Activated T-helper 1 cell treated with anti-CD3 and anti-CD28 coated beads, Interleukin-12 subunit alpha, Interleukin-12 subunit beta, Interleukin-2, Interleukin-4 antibody, amounts not matched to agents 30 ng/mL and 10 ng/mL and 1 ng/mL, durations not matched to agents 14 hours and 24 hours and 36 hours (primary cell): Measurements from ENCODE around the gene ABL1. TPM values are rescaled to one million over a fixed set of nuclear protein-coding genes. Genes with fewer than 3 reads are reported as not detected.

ENCODE experiments used
- DNase-seq: peaks from one replicate; pipeline ENCODE4 v3.0.0; 2021; ENCODE audit warnings: low spot score
- H3K27ac Mint-ChIP-seq: one replicate; pipeline ENCODE4 v1.8.0; 2021; ENCODE audit warnings: mild to moderate bottlenecking, mixed read lengths
- H3K27me3 Mint-ChIP-seq: one replicate; pipeline ENCODE4 v1.8.0; 2022; ENCODE audit warnings: mild to moderate bottlenecking, moderate library complexity, mixed read lengths; ENCODE audit not compliant: insufficient read depth
- H3K36me3 Mint-ChIP-seq: one replicate; pipeline ENCODE4 v1.8.0; 2021; ENCODE audit warnings: low read depth, mixed read lengths
- H3K4me1 Mint-ChIP-seq: one replicate; pipeline ENCODE4 v1.8.0; 2021; ENCODE audit warnings: low read depth, mixed read lengths
- H3K4me3 Mint-ChIP-seq: one replicate; pipeline ENCODE4 v1.8.0; 2021; ENCODE audit warnings: mild to moderate bottlenecking, moderate library complexity, mixed read lengths
- H3K9me3 Mint-ChIP-seq: one replicate; pipeline ENCODE4 v1.8.0; 2021; ENCODE audit warnings: mixed read lengths
- intact Hi-C: fragments of 100-400 bp; cut with micrococcal nuclease; formaldehyde crosslinking; loops from one replicate; pipeline ENCODE4 v1.15.1; 2024
- total RNA-seq: library from RNA; stranded (reverse); gene quantifications from 2 replicates; pipeline ENCODE4 v1.2.3, GENCODE V29; 2022

ABL1 gene
- total RNA-seq, 1 donor from 2014 or later, result 34.2 TPM

DNA sequence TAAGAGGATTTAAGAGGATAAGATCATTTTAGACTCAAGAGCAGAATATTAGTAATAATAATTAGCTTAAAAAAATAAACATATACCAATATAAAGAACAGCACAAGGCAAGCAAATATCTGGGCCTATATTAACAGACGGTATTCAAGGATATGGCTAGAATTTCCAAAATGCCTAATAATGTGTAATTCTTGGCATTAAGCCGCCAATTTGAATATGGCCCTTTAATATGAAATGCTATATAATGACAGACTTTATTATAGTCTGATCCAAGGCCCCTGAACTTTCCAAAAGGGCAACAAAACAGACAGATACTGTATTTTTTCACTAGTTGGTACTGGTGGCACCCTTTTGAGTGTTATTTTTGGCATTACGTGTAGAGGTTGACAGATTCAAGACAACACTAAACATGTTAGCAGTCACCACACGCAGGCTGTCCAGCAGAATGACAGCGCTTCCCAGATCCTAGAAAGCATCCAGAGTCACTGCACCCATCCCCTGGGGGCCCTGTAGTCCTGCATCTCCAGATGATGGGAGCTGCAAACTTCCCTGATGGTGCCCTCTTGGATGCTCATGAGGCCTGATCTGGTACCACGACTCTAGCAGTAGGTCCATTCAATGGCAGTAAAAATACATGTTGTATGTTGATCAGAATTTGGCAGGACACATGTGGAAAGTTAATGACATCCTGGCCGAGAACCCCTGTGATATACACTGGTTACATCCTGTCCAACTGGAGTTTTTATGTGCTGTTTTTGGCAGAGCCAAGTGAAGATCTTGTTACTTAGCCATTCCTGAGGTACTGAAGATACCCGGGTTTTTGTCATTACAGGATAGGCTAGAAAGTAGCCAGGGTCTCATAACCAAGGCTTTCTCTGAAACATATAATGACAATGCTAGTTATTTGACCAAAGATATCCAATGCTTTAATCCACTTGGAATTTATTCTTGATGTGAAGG, 1.7 kb upstream of the ABL1 start:
- Mint-ChIP-seq H3K27ac (no peak overlapping the region), H3K4me3 (peak overlapping the region; percentile 40), H3K4me1 (peaks cover 29% of the 10 kb centered on the region), H3K9me3 (peaks cover 7% of the 10 kb centered on the region), H3K27me3 (peaks cover 23% of the 10 kb centered on the region), H3K36me3 (no peaks in the 10 kb centered on the region)
- intact Hi-C loops, result loop anchor here (10.0 kb wide), 1 partner anchor 119 kb away; no protein-coding TSS in a partner anchor
- DNase-seq, result no peak

GRCh38 chr9:130835441-130836298, 616 bp downstream of the ABL1 start:
- H3K27me3 Mint-ChIP-seq, result peaks cover 23% of the 10 kb centered on the region
- no peaks in the 10 kb centered on the region for H3K9me3 Mint-ChIP-seq
- no peaks in the 10 kb centered on the region for H3K36me3 Mint-ChIP-seq
- no peak for DNase-seq
- intact Hi-C loops, result loop anchor here (2.0 to 10.0 kb wide), 2 partner anchors 21 to 121 kb away; no protein-coding TSS in a partner anchor
- H3K27ac Mint-ChIP-seq, result peak overlapping the region; percentile 96
- H3K4me3 Mint-ChIP-seq, result peak overlapping the region; percentile 98
- H3K4me1 Mint-ChIP-seq, result peaks cover 29% of the 10 kb centered on the region

DNA sequence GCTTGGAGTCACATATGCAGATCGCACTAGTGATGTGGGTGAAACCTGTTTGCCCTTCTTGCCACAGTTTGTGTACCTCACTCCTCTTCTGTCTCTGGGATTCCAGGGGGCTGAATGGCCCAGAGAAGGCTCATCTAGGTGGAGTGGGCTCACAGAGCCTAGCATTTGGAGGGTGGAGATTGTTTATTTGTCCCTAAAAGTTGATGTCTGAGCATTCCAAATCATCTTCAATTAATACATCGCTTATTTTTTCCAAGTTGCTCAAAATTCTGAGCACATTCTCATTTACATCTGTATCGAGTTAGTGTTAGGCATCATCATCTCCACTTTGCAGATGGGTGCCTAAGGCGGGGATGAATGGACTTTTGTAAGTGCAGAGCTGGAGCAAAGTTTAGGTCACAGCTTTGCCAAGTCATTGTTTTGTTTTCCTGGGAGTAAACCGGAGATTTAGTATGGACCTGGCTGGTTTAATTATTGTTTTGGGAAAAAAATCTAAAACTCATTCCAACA, 2.0 kb downstream of the ABL1 start:
- H3K4me1 Mint-ChIP-seq, result peaks cover 29% of the 10 kb centered on the region
- intact Hi-C loops, result loop anchor here (10.0 kb wide), 1 partner anchor 122 kb away; no protein-coding TSS in a partner anchor
- no peak overlapping the region for H3K27ac Mint-ChIP-seq
- no peak for DNase-seq
- H3K4me3 Mint-ChIP-seq, result peak overlapping the region; percentile 77
- H3K27me3 Mint-ChIP-seq, result peaks cover 18% of the 10 kb centered on the region
- H3K36me3 Mint-ChIP-seq, result no peaks in the 10 kb centered on the region
- H3K9me3 Mint-ChIP-seq, result no peaks in the 10 kb centered on the region

GRCh38 chr9:130837643-130838042, 2.6 kb downstream of the ABL1 start:
- H3K9me3 Mint-ChIP-seq, result no peaks in the 10 kb centered on the region
- H3K27ac Mint-ChIP-seq, result no peak overlapping the region
- DNase-seq, result no peak
- H3K4me3 Mint-ChIP-seq, result no peak overlapping the region
- peaks cover 18% of the 10 kb centered on the region for H3K27me3 Mint-ChIP-seq
- intact Hi-C loops, result loop anchor here (10.0 kb wide), 1 partner anchor 123 kb away; no protein-coding TSS in a partner anchor
- H3K36me3 Mint-ChIP-seq, result no peaks in the 10 kb centered on the region
- peaks cover 29% of the 10 kb centered on the region for H3K4me1 Mint-ChIP-seq

DNA sequence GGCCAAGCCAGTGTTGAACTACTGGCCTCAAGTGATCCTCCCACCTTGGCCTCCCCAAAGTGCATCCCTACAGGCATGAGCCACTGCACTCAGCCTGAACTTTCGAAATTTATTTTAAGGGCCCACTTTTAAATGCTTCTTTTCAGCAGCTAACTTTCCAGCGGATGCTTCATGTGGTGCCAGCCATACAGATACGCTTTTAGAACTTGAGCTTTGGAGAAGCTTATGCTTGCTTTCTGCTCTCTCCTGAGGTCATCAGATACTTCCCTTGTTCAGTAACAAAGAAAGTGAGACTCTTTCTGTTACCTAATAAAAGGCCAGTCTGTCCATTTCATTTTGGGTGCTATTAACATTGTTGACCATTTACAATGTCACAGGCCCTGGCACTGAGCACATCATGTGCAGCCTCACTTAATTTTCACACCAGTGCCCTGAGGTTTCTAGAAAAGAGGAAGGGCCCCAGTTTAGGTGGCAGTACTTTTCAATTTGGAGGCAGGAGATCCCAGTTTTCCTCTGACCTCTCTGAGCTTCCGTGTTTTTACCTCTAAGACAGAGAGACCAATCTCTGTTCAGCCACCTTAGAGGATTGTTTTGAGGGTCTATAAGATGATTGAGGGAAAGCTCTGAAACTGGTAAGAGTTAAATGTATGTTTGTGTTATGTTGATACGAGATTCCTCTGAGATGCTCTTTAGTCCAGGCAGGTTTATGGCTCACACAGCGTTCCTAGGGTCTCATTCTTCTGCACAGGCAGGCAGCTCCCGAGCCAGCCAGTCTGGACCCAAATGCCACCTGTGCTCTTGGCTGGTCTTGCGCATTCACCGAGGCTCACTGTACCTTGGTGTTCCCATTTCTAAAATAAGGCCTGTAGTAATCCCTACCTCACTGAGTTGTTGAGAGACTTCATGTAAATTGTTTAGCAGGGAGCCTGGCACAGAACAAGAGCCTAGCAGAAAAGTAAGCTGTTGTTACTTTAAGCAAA, 4.4 kb downstream of the ABL1 start:
- Mint-ChIP-seq H3K27me3 (peaks cover 11% of the 10 kb centered on the region), H3K4me1 (peaks cover 30% of the 10 kb centered on the region), H3K4me3 (no peak overlapping the region), H3K9me3 (no peaks in the 10 kb centered on the region), H3K36me3 (no peaks in the 10 kb centered on the region), H3K27ac (no peak overlapping the region)
- DNase-seq, result no peak
- intact Hi-C loops, result loop anchor here (10.0 kb wide), 1 partner anchor 125 kb away; no protein-coding TSS in a partner anchor

- peaks cover 11% of the 10 kb centered on the region for H3K4me1 Mint-ChIP-seq
- no peak for DNase-seq
- intact Hi-C loops, result no loop called here
- H3K27ac Mint-ChIP-seq, result no peak overlapping the region
- H3K36me3 Mint-ChIP-seq, result no peaks in the 10 kb centered on the region
- peaks cover 1% of the 10 kb centered on the region for H3K27me3 Mint-ChIP-seq
- no peak overlapping the region for H3K4me3 Mint-ChIP-seq
- H3K9me3 Mint-ChIP-seq, result no peaks in the 10 kb centered on the region
Measured at GRCh38 chr9:130842545-130842944, 7.5 kb downstream of the ABL1 start.

DNA sequence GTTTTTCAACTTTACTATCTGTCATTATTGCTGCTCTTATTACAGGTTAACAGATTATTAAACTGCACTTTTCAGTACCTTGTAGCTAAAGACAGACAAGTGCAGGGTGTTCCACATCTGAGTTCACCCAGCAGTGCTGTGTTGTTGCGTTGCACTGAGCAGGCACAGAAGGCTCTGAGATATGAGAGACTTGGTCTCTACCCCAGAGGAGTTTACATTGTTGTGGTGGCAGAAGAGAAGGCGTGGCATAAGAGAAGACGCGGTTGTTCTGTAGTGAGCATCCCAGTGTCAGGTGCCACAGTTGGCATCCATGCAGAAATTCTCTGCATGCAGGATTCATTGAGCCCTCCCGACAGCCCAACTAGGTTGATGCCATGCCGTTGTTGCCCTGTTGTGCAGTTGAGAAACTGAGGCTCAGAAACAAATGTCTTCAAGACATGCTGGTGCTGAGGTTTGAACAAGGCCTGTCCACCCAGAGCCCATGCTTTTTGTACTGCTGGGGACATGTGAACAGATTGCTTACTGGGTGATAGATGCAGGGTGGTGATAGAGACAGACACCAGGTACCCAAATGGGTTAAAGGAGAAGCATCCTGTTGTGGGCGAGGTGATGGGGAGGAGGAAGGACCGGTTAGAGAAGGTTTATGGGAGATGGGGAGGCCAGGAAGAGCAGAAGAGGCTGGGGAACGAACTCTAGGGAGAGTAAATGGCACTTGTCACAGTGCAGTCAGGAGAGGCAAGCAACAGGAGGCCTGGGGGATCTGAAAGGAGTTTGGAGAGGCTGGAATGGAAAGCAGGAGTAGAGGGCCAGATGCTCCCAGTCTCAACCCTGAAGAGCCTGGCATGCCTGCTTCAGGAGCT, 8.2 kb downstream of the ABL1 start:
- intact Hi-C loops, result no loop called here
- Mint-ChIP-seq H3K9me3 (no peaks in the 10 kb centered on the region), H3K27ac (no peak overlapping the region), H3K27me3 (peaks cover 1% of the 10 kb centered on the region), H3K4me1 (peaks cover 11% of the 10 kb centered on the region), H3K36me3 (no peaks in the 10 kb centered on the region), H3K4me3 (no peak overlapping the region)
- no peak for DNase-seq

GRCh38 chr9:130844044-130844451, 9.0 kb downstream of the ABL1 start:
- no peaks in the 10 kb centered on the region for H3K36me3 Mint-ChIP-seq
- no peak for DNase-seq
- intact Hi-C loops, result no loop called here
- no peaks in the 10 kb centered on the region for H3K9me3 Mint-ChIP-seq
- H3K27ac Mint-ChIP-seq, result no peak overlapping the region
- peaks cover 1% of the 10 kb centered on the region for H3K27me3 Mint-ChIP-seq
- H3K4me1 Mint-ChIP-seq, result peaks cover 11% of the 10 kb centered on the region
- no peak overlapping the region for H3K4me3 Mint-ChIP-seq

DNA sequence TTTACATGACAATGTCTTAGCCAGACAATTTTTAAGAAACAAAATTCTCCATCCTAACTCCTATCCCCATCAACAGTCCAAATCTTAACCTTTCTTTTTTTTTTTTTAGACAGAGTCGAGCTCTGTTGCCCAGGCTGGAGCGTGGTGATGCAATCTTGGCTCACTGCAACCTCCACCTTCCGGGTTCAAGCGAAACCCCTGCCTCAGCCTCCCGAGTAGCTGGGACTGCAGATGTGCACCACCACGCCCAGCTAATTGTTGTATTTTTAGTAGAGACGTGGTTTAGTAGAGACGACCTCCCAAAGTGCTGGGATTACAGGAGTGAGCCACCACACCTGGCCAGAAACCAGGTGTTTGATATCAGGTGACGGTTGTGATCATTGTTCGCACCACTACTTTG, 10.2 kb downstream of the ABL1 start:
- Mint-ChIP-seq H3K9me3 (no peaks in the 10 kb centered on the region), H3K36me3 (no peaks in the 10 kb centered on the region), H3K27me3 (peaks cover 1% of the 10 kb centered on the region), H3K27ac (no peak overlapping the region), H3K4me1 (peaks cover 11% of the 10 kb centered on the region), H3K4me3 (no peak overlapping the region)
- intact Hi-C loops, result no loop called here
- no peak for DNase-seq

DNA sequence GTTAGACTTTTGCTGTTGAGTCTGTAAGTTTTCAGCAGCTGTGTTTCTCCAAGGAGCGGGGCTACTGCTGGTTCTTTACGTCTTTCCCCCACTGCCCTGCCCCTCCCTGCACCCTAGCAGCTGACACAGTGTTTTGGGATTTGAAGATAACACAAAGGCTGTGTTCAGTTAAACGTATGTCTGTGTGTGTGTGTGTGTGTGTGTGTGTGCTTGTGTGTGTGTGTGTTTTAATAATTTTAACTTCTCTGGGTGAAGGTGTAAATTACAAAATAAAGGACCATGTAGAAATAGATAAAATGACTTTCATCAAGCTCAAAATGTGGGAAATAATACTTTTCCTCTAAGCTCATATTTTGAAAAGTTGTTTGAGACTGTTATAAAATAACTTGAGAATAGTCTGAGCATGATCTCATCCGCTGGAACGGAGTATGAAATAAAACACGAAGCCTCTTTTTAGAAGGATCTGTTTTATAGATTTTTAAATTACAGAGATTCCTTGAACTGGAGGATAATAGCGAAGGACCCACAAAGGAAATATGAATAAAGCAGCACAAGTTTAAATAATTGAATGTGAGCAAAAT, 10.9 kb downstream of the ABL1 start:
- H3K27ac Mint-ChIP-seq, result no peak overlapping the region
- DNase-seq, result no peak
- H3K9me3 Mint-ChIP-seq, result no peaks in the 10 kb centered on the region
- H3K36me3 Mint-ChIP-seq, result no peaks in the 10 kb centered on the region
- peaks cover 11% of the 10 kb centered on the region for H3K4me1 Mint-ChIP-seq
- intact Hi-C loops, result no loop called here
- no peak overlapping the region for H3K4me3 Mint-ChIP-seq
- peaks cover 1% of the 10 kb centered on the region for H3K27me3 Mint-ChIP-seq
